ENCODE results near the gene PTPRT. TPM values are rescaled to one million over a fixed set of nuclear protein-coding genes. Genes with fewer than 3 reads are reported as not detected.

PTPRT gene
- polyA plus RNA-seq, 1 of the 3 experiments (the other 2 are of a cell fraction): not detected

- no peaks in the 10 kb centered on the region for H3F3A ChIP-seq (replicated peaks; ENCODE audit: insufficient read depth)
- H3K4me1 ChIP-seq (ENCODE audit: control insufficient read depth in 1 of 2, insufficient read depth in 2 of 2, low read depth in 1 of 2, low read length in 1 of 2): no peaks in the 10 kb centered on the region
- CTCF ChIA-PET: no interaction called here
- H4K20me1 ChIP-seq (ENCODE audit: insufficient read depth): no peaks in the 10 kb centered on the region
- no peak overlapping the region for H3K4me2 ChIP-seq
- DNase-seq: no peak
- H3K36me3 ChIP-seq (replicated peaks in 1 of 2; ENCODE audit: control insufficient read depth in 1 of 2, insufficient read depth in 2 of 2, low read length in 1 of 2): no peaks in the 10 kb centered on the region
- no peak overlapping the region for H2AFZ ChIP-seq (ENCODE audit: low read depth)
- no peaks in the 10 kb centered on the region for H3K27me3 ChIP-seq (ENCODE audit: insufficient read depth)
- WGBS (ENCODE audit: low lambda C conversion rate): 6% methylated on average over 3 of the region's 3 CpGs
- H3K4me3 ChIP-seq (ENCODE audit: low read depth in 2 of 2, low read length in 1 of 2): no peak overlapping the region
- H3K9me3 ChIP-seq: no peaks in the 10 kb centered on the region
- POLR2A ChIA-PET: no interaction called here
- H3K27ac ChIP-seq (ENCODE audit: low read depth in 2 of 2, low read length in 1 of 2): no peak overlapping the region
- TF ChIP-seq MEF2A (IDR thresholded peaks at IDR 0.05; ENCODE audit: borderline replicate concordance, low read depth): no peak
- H3K79me2 ChIP-seq (ENCODE audit: insufficient read depth): no peaks in the 10 kb centered on the region
- no peak overlapping the region for H3K9ac ChIP-seq
- H3K9me2 ChIP-seq: no peaks in the 10 kb centered on the region
These were observed 352.2 kb downstream of the PTPRT start for GRCh38 chr20:42837456-42837855.

DNA sequence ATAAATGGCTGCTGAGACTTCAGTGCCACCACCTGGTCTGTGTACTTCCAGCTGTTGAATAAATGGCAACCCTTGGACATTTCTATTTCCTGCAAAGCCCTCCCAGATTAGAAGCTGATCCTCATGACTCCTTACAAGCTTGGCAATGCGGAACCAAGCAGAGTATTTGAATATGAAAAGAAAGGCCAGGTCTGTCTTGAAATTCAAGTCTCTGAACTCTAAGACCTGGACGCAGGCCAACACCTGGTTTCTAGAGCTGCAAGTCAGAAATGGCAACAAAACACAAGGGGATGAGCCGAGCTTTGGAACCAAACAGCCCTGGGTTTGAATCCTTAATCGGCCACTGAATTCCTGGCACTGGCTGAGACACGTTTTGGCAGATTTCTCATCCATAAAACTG is 353.4 kb downstream of the PTPRT start:
- Histone ChIP-seq H3K9me2 (no peaks in the 10 kb centered on the region), H2AFZ (ENCODE audit: low read depth) (no peak overlapping the region), H3K4me1 (ENCODE audit: control insufficient read depth in 1 of 2, insufficient read depth in 2 of 2, low read depth in 1 of 2, low read length in 1 of 2) (no peaks in the 10 kb centered on the region), H3K27me3 (ENCODE audit: insufficient read depth) (no peaks in the 10 kb centered on the region), H3K36me3 (replicated peaks in 1 of 2; ENCODE audit: control insufficient read depth in 1 of 2, insufficient read depth in 2 of 2, low read length in 1 of 2) (no peaks in the 10 kb centered on the region), H3K27ac (ENCODE audit: low read depth in 2 of 2, low read length in 1 of 2) (no peak overlapping the region), H3F3A (replicated peaks; ENCODE audit: insufficient read depth) (no peaks in the 10 kb centered on the region), H3K79me2 (ENCODE audit: insufficient read depth) (no peaks in the 10 kb centered on the region), H3K9me3 (no peaks in the 10 kb centered on the region), H3K4me3 (ENCODE audit: low read depth in 2 of 2, low read length in 1 of 2) (no peak overlapping the region), H3K9ac (no peak overlapping the region), H3K4me2 (no peak overlapping the region), H4K20me1 (ENCODE audit: insufficient read depth) (no peaks in the 10 kb centered on the region)
- POLR2A ChIA-PET: no interaction called here
- CTCF ChIA-PET: no interaction called here
- WGBS (ENCODE audit: low lambda C conversion rate): 13% methylated on average over 5 of the region's 5 CpGs
- DNase-seq: no peak
- TF ChIP-seq RXRA (IDR thresholded peaks at IDR 0.05; ENCODE audit: borderline replicate concordance, low read depth) (no peak), FOSL2 (IDR thresholded peaks at IDR 0.05; ENCODE audit: borderline replicate concordance, low read depth) (no peak), ELF1 (IDR thresholded peaks at IDR 0.05) (no peak), FOXJ3 (CRISPR knock-in tag; IDR thresholded peaks at IDR 0.05) (no peak), POLR2AphosphoS5 (IDR thresholded peaks at IDR 0.05; ENCODE audit: low read depth, low read length) (no peak), RFX5 (IDR thresholded peaks at IDR 0.05; ENCODE audit: low read length) (no peak), MAX (IDR thresholded peaks at IDR 0.05; ENCODE audit: low read depth) (no peak), NFIC (IDR thresholded peaks at IDR 0.05; ENCODE audit: borderline replicate concordance) (no peak), USF1 (IDR thresholded peaks at IDR 0.05; ENCODE audit: borderline replicate concordance, low read depth) (no peak), JUND (IDR thresholded peaks at IDR 0.05) (no peak), TEAD4 (IDR thresholded peaks at IDR 0.05; ENCODE audit: borderline replicate concordance, insufficient read depth) (no peak), SIN3A (IDR thresholded peaks at IDR 0.05; ENCODE audit: borderline replicate concordance, low read depth, low read length) (no peak)
- TF ChIP-seq, protein P1, sequence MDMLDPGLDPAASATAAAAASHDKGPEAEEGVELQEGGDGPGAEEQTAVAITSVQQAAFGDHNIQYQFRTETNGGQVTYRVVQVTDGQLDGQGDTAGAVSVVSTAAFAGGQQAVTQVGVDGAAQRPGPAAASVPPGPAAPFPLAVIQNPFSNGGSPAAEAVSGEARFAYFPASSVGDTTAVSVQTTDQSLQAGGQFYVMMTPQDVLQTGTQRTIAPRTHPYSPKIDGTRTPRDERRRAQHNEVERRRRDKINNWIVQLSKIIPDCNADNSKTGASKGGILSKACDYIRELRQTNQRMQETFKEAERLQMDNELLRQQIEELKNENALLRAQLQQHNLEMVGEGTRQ (IDR thresholded peaks at IDR 0.05; ENCODE audit: borderline replicate concordance, low read depth, low read length): no peak

Measured in SK-N-SH (cell line).